ENCODE results near the gene ADAM10.

ADAM10 gene

DNA sequence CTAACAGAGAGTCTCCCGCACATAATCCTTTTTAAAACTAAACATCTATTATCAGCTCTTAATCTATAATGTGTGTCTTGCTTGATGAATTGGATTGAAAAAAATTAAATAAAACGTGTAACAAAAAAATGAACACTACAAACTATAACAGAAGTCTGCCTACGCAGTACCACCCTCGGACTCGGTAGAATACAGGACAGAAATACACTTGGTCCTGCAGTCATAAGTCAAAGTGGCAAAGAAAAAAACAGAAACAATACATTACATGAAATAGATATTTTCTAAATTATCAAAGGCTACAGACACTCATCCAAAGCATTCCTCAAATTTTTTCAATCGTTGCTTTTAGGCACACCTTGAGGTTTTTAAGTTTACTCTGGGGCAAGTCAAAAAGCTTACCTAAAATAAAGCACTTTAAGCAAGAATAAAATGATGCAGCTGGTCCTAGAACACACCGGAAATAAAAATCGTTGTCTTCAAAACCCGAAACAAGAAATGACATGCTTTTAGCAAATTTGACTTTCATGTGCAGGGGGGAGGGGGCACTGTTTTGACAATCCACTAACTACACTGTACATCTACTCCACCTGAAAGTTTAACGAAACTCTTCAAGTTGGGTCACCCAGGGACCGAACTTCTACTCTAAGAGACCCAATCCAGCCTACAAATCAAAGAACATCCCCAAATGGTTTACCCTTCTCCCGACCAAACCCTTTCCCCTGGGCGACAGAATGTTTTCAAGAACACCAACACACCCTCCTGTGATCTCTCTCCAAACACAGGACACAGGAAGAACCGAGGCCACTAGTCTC lies 1.3 kb downstream of the ADAM10 start:
- Histone ChIP-seq H3K9ac (ENCODE audit: low read depth, low read length, poor library complexity, severe bottlenecking) (peak overlapping the region; percentile 88), H4K20me1 (ENCODE audit: insufficient read depth, low read length, poor library complexity, severe bottlenecking) (peaks cover 58% of the 10 kb centered on the region), H3K27me3 (ENCODE audit: insufficient read depth, low read length, poor library complexity, severe bottlenecking) (no peaks in the 10 kb centered on the region), H3K4me1 (ENCODE audit: insufficient read depth, low read length, poor library complexity, severe bottlenecking) (peaks cover 43% of the 10 kb centered on the region), H3K9me2 (replicated peaks; ENCODE audit: low read depth, low read length) (no peaks in the 10 kb centered on the region), H3K79me2 (ENCODE audit: insufficient read depth, low read length) (peaks cover 63% of the 10 kb centered on the region), H3F3A (ENCODE audit: low read depth) (no peaks in the 10 kb centered on the region), H3K4me2 (ENCODE audit: low read depth, low read length, poor library complexity, severe bottlenecking) (peak overlapping the region; percentile 99), H3K36me3 (ENCODE audit: insufficient read depth, low read length) (no peaks in the 10 kb centered on the region), H3K9me3 (ENCODE audit: insufficient read depth, low read depth, low read length) (no peaks in the 10 kb centered on the region), H2AFZ (ENCODE audit: low read length) (0 out of 2 replicates have a peak overlapping the region, but pooled peaks have one; percentile 22), H3K4me3 (ENCODE audit: low read length, poor library complexity, severe bottlenecking) (peak overlapping the region; percentile 84)
- TF ChIP-seq, protein P1, sequence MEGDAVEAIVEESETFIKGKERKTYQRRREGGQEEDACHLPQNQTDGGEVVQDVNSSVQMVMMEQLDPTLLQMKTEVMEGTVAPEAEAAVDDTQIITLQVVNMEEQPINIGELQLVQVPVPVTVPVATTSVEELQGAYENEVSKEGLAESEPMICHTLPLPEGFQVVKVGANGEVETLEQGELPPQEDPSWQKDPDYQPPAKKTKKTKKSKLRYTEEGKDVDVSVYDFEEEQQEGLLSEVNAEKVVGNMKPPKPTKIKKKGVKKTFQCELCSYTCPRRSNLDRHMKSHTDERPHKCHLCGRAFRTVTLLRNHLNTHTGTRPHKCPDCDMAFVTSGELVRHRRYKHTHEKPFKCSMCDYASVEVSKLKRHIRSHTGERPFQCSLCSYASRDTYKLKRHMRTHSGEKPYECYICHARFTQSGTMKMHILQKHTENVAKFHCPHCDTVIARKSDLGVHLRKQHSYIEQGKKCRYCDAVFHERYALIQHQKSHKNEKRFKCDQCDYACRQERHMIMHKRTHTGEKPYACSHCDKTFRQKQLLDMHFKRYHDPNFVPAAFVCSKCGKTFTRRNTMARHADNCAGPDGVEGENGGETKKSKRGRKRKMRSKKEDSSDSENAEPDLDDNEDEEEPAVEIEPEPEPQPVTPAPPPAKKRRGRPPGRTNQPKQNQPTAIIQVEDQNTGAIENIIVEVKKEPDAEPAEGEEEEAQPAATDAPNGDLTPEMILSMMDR (conservative IDR thresholded peaks at IDR 0.05; ENCODE audit: low read length), result no peak
- TF ChIP-seq EZH2phosphoT487 (IDR thresholded peaks at IDR 0.05; ENCODE audit: borderline replicate concordance), result no peak

DNA sequence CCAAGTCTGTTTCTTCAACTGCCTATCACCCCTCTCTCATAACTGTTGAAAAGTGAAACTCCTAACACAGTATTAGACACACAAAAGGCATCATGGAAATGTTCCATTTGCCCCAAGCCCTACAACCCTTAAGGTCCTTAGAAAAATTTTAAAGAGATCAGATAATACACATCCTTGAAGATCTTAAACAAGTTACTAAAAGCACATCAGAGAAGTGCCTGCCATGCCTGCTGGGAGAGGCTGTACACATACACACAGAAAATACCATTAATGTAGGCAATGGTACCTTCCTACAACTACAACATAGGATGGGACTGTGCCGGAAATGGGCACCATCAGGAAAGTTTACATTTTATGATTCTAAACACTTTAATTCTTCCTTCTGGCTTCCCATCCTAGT lies 3.3 kb downstream of the ADAM10 start:
- no peaks in the 10 kb centered on the region for H3K27me3 ChIP-seq (ENCODE audit: insufficient read depth, low read length, poor library complexity, severe bottlenecking)

DNA sequence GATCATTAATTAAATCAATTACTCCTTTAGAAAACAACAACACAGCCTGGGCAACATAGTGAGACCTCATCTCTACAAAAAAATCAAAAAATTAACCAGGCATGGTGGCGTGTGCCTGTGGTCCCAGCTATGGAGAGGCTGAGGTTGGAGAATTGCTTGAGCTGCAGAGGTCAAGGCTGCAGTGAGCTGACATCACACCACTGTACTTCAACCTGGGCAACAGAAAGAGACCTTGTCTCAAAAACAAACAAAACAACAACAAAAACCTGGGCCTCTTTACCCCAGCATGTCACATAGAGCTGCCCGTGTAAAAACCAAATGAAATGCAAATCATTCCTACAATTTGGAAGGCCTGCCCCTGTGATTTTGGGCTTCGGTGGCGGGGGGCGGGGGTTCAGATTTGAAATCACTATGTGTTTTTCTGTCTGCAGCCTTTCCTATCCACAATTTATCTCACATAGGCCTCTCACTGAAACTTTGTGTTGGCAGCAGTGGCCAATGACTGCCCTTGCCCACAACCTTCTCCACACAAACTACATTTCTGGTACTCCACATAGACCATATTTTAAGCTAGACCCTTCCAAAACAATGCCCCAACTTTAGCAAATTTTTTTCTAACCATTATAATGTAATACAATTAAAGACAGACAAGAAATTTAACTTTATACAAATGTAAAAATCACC lies 6.5 kb downstream of the ADAM10 start:
- H3F3A ChIP-seq (ENCODE audit: low read depth), result no peaks in the 10 kb centered on the region
- H4K20me1 ChIP-seq (ENCODE audit: insufficient read depth, low read length, poor library complexity, severe bottlenecking), result peaks cover 96% of the 10 kb centered on the region
- peaks cover 99% of the 10 kb centered on the region for H3K79me2 ChIP-seq (ENCODE audit: insufficient read depth, low read length)
- H2AFZ ChIP-seq (ENCODE audit: low read length), result no peak overlapping the region
- H3K4me2 ChIP-seq (ENCODE audit: low read depth, low read length, poor library complexity, severe bottlenecking), result peak overlapping the region; percentile 99
- H3K9me2 ChIP-seq (replicated peaks; ENCODE audit: low read depth, low read length), result no peaks in the 10 kb centered on the region
- H3K9ac ChIP-seq (ENCODE audit: low read depth, low read length, poor library complexity, severe bottlenecking), result peak overlapping the region; percentile 24
- peaks cover 80% of the 10 kb centered on the region for H3K4me1 ChIP-seq (ENCODE audit: insufficient read depth, low read length, poor library complexity, severe bottlenecking)
- H3K4me3 ChIP-seq (ENCODE audit: low read length, poor library complexity, severe bottlenecking), result peak overlapping the region; percentile 84
- H3K9me3 ChIP-seq (ENCODE audit: insufficient read depth, low read depth, low read length), result no peaks in the 10 kb centered on the region
- H3K36me3 ChIP-seq (ENCODE audit: insufficient read depth, low read length), result no peaks in the 10 kb centered on the region
- H3K27me3 ChIP-seq (ENCODE audit: insufficient read depth, low read length, poor library complexity, severe bottlenecking), result no peaks in the 10 kb centered on the region
- TF ChIP-seq, protein P1 (conservative IDR thresholded peaks at IDR 0.05; ENCODE audit: low read length), result no peak
- no peak for TF ChIP-seq EZH2phosphoT487 (IDR thresholded peaks at IDR 0.05; ENCODE audit: borderline replicate concordance)

More for the DNA sequence above, 3.3 kb downstream of the ADAM10 start:
- H3K9ac ChIP-seq (ENCODE audit: low read depth, low read length, poor library complexity, severe bottlenecking), result peak overlapping the region; percentile 88
- H3K9me2 ChIP-seq (replicated peaks; ENCODE audit: low read depth, low read length), result no peaks in the 10 kb centered on the region
- no peaks in the 10 kb centered on the region for H3F3A ChIP-seq (ENCODE audit: low read depth)
- H3K4me2 ChIP-seq (ENCODE audit: low read depth, low read length, poor library complexity, severe bottlenecking), result peak overlapping the region; percentile 99
- peak overlapping the region; percentile 84 for H3K4me3 ChIP-seq (ENCODE audit: low read length, poor library complexity, severe bottlenecking)
- H2AFZ ChIP-seq (ENCODE audit: low read length), result no peak overlapping the region
- H3K4me1 ChIP-seq (ENCODE audit: insufficient read depth, low read length, poor library complexity, severe bottlenecking), result peaks cover 64% of the 10 kb centered on the region
- peaks cover 79% of the 10 kb centered on the region for H4K20me1 ChIP-seq (ENCODE audit: insufficient read depth, low read length, poor library complexity, severe bottlenecking)
- H3K9me3 ChIP-seq (ENCODE audit: insufficient read depth, low read depth, low read length), result no peaks in the 10 kb centered on the region
- H3K79me2 ChIP-seq (ENCODE audit: insufficient read depth, low read length), result peaks cover 84% of the 10 kb centered on the region
- no peaks in the 10 kb centered on the region for H3K36me3 ChIP-seq (ENCODE audit: insufficient read depth, low read length)
- TF ChIP-seq, protein P1 (conservative IDR thresholded peaks at IDR 0.05; ENCODE audit: low read length), result no peak
- TF ChIP-seq EZH2phosphoT487 (IDR thresholded peaks at IDR 0.05; ENCODE audit: borderline replicate concordance), result no peak

Data from Loucy (cell line).